ENCODE results near the gene INPP4B. TPM values are rescaled to one million over a fixed set of nuclear protein-coding genes. Genes with fewer than 3 reads are reported as not detected.

INPP4B gene
- total and polyA plus RNA-seq, 3 donors from 2014 or later: 23.2 to 64.5 (median 55.2) TPM

DNA sequence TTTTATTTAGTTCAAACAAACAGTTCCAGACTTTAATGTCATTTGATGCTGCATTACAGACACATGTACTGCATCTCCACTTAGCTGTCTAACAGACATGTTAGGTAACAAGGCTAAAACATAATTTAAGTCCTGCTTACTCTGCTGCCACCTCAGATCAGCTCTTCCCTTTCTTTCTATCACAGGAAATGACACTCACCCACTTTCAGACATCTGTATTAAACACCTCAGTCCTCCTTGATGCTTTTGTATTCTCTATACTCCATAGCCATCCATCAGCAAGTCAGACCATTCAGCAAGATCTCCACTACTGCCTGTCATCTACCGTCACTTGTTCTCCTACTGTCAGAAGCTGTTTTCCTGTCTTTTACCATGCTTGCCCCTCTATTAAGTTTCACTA lies 804.3 kb downstream of the INPP4B start:
- 96 to 100% methylated on average over 1 of the region's 1 CpG for WGBS, 2 donors
- no peak overlapping the region for H3K27ac ChIP-seq
- H3K27me3 ChIP-seq: no peaks in the 10 kb centered on the region
- intact Hi-C loops (cut with DNase I; ENCODE audit: low total_unique reads): no loop called here
- H3K4me1 ChIP-seq: no peaks in the 10 kb centered on the region
- DNase-seq: no peak
- no peaks in the 10 kb centered on the region for H3K9me3 ChIP-seq
- TF ChIP-seq CTCF (IDR thresholded peaks at IDR 0.05) (no peak), POLR2A (IDR thresholded peaks at IDR 0.05) (no peak)
- no peaks in the 10 kb centered on the region for H3K36me3 ChIP-seq (ENCODE audit: low read depth, missing control alignments)
- H3K4me3 ChIP-seq: no peak overlapping the region

DNA sequence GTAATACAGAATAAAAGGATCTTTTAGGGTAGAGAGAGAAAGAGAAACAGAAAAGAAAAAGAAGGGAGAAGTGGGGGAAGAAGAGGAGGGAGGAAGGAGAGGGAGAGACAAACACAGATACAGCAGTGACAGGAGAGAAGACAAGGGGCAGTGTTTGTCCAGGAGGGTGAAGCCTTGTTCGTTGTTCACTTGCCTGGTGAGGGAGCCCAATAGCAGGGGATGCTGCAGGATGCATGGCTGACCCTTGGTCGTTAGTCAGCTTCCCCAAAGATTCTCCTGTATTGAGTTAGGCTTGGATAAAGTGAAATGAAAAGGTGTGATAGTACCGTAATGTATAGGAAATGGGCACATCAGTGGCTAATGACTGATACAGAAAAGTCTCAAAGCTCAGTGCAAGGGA lies 806.1 kb downstream of the INPP4B start:
- H3K4me1 ChIP-seq: no peaks in the 10 kb centered on the region
- H3K4me3 ChIP-seq: no peak overlapping the region
- H3K27me3 ChIP-seq: no peaks in the 10 kb centered on the region
- no peaks in the 10 kb centered on the region for H3K9me3 ChIP-seq
- intact Hi-C loops (cut with DNase I; ENCODE audit: low total_unique reads): no loop called here
- DNase-seq: no peak
- 73 to 82% methylated on average over 3 of the region's 3 CpGs for WGBS, 2 donors
- no peaks in the 10 kb centered on the region for H3K36me3 ChIP-seq (ENCODE audit: low read depth, missing control alignments)
- no peak overlapping the region for H3K27ac ChIP-seq
- TF ChIP-seq POLR2A (IDR thresholded peaks at IDR 0.05) (no peak), CTCF (IDR thresholded peaks at IDR 0.05) (no peak)

DNA sequence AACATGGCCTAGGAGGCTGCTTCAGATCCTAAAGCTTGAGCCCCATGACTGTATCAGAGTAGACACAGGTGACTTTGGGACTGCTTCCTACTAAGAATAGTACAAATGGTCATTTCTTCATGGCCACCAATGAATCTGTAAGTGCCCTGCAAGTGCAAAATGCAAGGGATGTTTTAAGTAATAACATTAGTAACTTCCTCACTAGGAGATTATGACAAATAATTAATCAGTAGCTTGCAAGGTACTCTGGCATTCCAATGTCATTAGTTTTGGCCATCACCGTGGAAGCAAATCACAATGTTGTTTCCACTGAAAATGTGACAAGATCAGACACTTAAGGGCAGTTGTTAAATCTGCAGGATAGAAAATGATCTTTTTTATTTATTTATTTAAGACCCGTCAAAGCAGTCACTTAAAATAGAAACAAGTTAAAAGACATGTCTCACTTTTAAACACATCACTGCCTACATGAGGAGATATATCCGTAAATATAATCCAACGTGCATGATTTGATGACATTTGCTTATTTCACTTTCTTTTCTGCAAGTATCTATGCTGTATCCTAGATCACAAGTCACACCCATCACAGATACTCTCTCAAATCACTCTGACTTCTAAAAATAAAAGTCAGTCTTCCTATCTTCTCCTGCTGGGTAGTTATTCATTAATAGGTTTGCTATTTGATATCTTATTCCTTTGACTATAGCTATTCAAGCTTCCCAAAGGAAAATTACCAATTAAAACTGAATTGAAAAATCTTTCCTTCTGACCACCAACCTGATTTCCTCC lies 809.1 kb downstream of the INPP4B start:
- no peaks in the 10 kb centered on the region for H3K27me3 ChIP-seq
- WGBS, 2 donors: 87 to 88% methylated on average over 4 of the region's 4 CpGs
- no peaks in the 10 kb centered on the region for H3K9me3 ChIP-seq
- no peak for TF ChIP-seq CTCF (IDR thresholded peaks at IDR 0.05)
- TF ChIP-seq POLR2A (IDR thresholded peaks at IDR 0.05): no peak
- DNase-seq: no peak
- H3K27ac ChIP-seq: no peak overlapping the region
- H3K4me3 ChIP-seq: no peak overlapping the region
- no peaks in the 10 kb centered on the region for H3K4me1 ChIP-seq
- intact Hi-C loops (cut with DNase I; ENCODE audit: low total_unique reads): no loop called here
- H3K36me3 ChIP-seq (ENCODE audit: low read depth, missing control alignments): no peaks in the 10 kb centered on the region

- intact Hi-C loops (cut with DNase I; ENCODE audit: low total_unique reads): no loop called here
- Histone ChIP-seq H3K4me1 (no peaks in the 10 kb centered on the region), H3K4me3 (no peak overlapping the region), H3K27me3 (no peaks in the 10 kb centered on the region), H3K9me3 (no peaks in the 10 kb centered on the region), H3K36me3 (ENCODE audit: low read depth, missing control alignments) (no peaks in the 10 kb centered on the region), H3K27ac (no peak overlapping the region)
- TF ChIP-seq CTCF (IDR thresholded peaks at IDR 0.05): no peak
- no peak for TF ChIP-seq POLR2A (IDR thresholded peaks at IDR 0.05)
- no peak for DNase-seq
Observed at GRCh38 chr4:142035566-142035965, 810.5 kb downstream of the INPP4B start.

DNA sequence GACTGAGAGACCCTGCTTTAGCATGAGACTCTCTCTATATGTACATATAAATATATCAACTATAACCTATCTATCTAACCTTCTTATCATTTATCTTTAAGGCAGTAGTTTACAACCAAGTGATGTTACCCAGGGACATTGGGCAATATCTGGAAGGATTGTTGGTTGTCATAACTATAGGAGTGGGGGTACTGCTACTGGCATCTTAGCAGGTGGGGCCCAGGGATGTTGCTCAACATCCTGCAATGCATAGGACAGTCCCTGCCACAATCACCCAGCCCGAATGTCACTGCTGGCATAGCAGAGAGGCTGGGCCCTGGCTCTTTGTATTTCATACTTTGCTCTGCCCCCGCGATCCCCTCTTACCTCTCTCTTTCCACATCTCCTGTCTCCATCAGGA lies 812.0 kb downstream of the INPP4B start:
- Histone ChIP-seq H3K27me3 (no peaks in the 10 kb centered on the region), H3K4me1 (no peaks in the 10 kb centered on the region), H3K4me3 (no peak overlapping the region), H3K36me3 (ENCODE audit: low read depth, missing control alignments) (no peaks in the 10 kb centered on the region), H3K27ac (no peak overlapping the region), H3K9me3 (no peaks in the 10 kb centered on the region)
- TF ChIP-seq CTCF (IDR thresholded peaks at IDR 0.05) (no peak), POLR2A (IDR thresholded peaks at IDR 0.05) (no peak)
- 88 to 94% methylated on average over 3 of the region's 3 CpGs for WGBS, 2 donors
- intact Hi-C loops (cut with DNase I; ENCODE audit: low total_unique reads): no loop called here
- DNase-seq: no peak

Data from testis (tissue), 3 donors.